Gastrocnemius medialis (tissue), 4 donors: Measurements from ENCODE around the gene RGSL1. TPM values are rescaled to one million over a fixed set of nuclear protein-coding genes. Genes with fewer than 3 reads are reported as not detected.

ENCODE experiments used
- ATAC-seq, 2 donors: fragments of 150-250 bp; one replicate each; pipeline ENCODE4 v1.9.1; 2016
- DNase-seq, 2 donors: peaks; one replicate each; pipeline ENCODE4 v3.0.0-alpha.2; 2019
- H3K27ac ChIP-seq, 4 donors: fragments of 200-600 bp; sonication (generic); 1 replicate in 1 of 4; 2 replicates in 3 of 4; pipeline ENCODE4 v1.5.1; 2016 to 2018; ENCODE audit warnings: mild to moderate bottlenecking in 2 of 4, moderate library complexity in 1 of 4
- H3K27me3 ChIP-seq, 3 donors: fragments of 200-600 bp; sonication (generic) in 2 of 3; 1 replicate in 1 of 3; 2 replicates in 2 of 3; pipeline versions ENCODE4 v1.5.1 to v1.6.0; 2016 to 2019; ENCODE audit warnings: mild to moderate bottlenecking in 1 of 3, moderate library complexity in 1 of 3
- H3K36me3 ChIP-seq, 2 donors: fragments of 200-600 bp; sonication (generic) in 1 of 2; one replicate each; pipeline ENCODE4 v1.5.1; 2017 to 2018
- H3K4me1 ChIP-seq, 2 donors: fragments of 200-600 bp; sonication (generic) in 1 of 2; one replicate each; pipeline ENCODE4 v1.5.1; 2016 to 2017; ENCODE audit warnings: mild to moderate bottlenecking in 2 of 2
- H3K4me3 ChIP-seq, 4 donors: fragments of 200-600 bp; sonication (generic) in 3 of 4; 1 replicate in 1 of 4; 2 replicates in 3 of 4; pipeline ENCODE4 v1.5.1; 2016 to 2019; ENCODE audit warnings: mild to moderate bottlenecking in 2 of 4
- H3K9me3 ChIP-seq, 3 donors: fragments of 200-600 bp; sonication (generic) in 2 of 3; 1 replicate in 1 of 3; 2 replicates in 2 of 3; pipeline ENCODE4 v1.5.1; 2016 to 2019
- POLR2A ChIP-seq, 2 donors: fragments of 450-650 bp; IDR thresholded peaks; one replicate each; pipeline ENCODE4 v1.6.1; 2017; ENCODE audit warnings: antibody characterized with exemption in 2 of 2, mild to moderate bottlenecking in 2 of 2, moderate library complexity in 2 of 2
- in situ Hi-C, 4 donors: fragments of 200-750 bp; cut with MboI; loops; one replicate each; pipeline versions ENCODE4 v1.15.0 to v1.8.0; 2017; ENCODE audit warnings: low sequenced_read_pairs in 4 of 4
- intact Hi-C: fragments of 100-400 bp; cut with DNase I; formaldehyde crosslinking; loops from one replicate; pipeline ENCODE4 v1.15.1; 2023; ENCODE audit warnings: low total_unique reads
- total RNA-seq, 4 donors: library from RNA; depleted of rRNA; stranded (reverse); fragments of >200 nt; gene quantifications; one replicate each; pipeline versions ENCODE4 v1.1.0 to v1.2.3, GENCODE V29; 2016
- TF ChIP-seq, protein P1 (sequence below), 5 experiments: fragments of 450-650 bp in 3 of 5; fragments of 200-600 bp in 2 of 5; sonication (generic) in 2 of 5; IDR thresholded peaks in 4 of 5; conservative IDR thresholded peaks in 1 of 5; 1 replicate in 4 of 5; 2 replicates in 1 of 5; pipeline ENCODE4 v1.5.1; 2016 to 2019; ENCODE audit warnings: antibody characterized with exemption in 5 of 5, mild to moderate bottlenecking in 3 of 5, moderate library complexity in 3 of 5

RGSL1 gene
- total RNA-seq, 4 donors from 2014 or later, result not detected

- ATAC-seq, result no peak
- TF ChIP-seq POLR2A (IDR thresholded peaks at IDR 0.05), result no peak
- TF ChIP-seq, protein P1, sequence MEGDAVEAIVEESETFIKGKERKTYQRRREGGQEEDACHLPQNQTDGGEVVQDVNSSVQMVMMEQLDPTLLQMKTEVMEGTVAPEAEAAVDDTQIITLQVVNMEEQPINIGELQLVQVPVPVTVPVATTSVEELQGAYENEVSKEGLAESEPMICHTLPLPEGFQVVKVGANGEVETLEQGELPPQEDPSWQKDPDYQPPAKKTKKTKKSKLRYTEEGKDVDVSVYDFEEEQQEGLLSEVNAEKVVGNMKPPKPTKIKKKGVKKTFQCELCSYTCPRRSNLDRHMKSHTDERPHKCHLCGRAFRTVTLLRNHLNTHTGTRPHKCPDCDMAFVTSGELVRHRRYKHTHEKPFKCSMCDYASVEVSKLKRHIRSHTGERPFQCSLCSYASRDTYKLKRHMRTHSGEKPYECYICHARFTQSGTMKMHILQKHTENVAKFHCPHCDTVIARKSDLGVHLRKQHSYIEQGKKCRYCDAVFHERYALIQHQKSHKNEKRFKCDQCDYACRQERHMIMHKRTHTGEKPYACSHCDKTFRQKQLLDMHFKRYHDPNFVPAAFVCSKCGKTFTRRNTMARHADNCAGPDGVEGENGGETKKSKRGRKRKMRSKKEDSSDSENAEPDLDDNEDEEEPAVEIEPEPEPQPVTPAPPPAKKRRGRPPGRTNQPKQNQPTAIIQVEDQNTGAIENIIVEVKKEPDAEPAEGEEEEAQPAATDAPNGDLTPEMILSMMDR (IDR thresholded peaks at IDR 0.05 in 4 of 5, conservative IDR thresholded peaks at IDR 0.05 in 1 of 5), result no peak
- Histone ChIP-seq H3K36me3 (no peaks in the 10 kb centered on the region), H3K27me3 (no peaks in the 10 kb centered on the region), H3K27ac (no peak overlapping the region), H3K4me1 (no peaks in the 10 kb centered on the region), H3K4me3 (no peak overlapping the region), H3K9me3 (no peaks in the 10 kb centered on the region)
- intact Hi-C loops (no loop called here), in situ Hi-C loops (no loop called here)
- no peak for DNase-seq
These were observed 99.4 kb downstream of the RGSL1 start for GRCh38 chr1:182549346-182549745.

DNA sequence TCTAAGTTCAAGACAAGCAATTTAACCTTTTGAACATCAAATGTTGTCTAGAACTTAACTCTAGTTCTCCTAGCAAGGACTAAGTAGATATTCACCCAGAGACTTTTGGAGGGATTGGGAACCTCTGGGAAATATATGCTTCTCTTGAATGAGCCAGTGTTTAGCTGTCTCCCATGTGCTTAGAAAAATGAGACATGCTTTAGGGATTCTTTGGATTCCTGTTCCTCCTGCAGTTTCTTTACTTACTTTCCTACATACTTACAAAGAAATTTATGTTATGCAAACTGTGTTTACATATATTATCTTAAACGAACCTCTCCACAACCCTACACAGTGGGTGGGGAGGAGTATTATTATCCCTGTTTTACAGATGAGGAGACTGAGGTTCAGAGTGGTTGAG lies 99.9 kb downstream of the RGSL1 start:
- TF ChIP-seq POLR2A (IDR thresholded peaks at IDR 0.05), result no peak
- TF ChIP-seq, protein P1 (IDR thresholded peaks at IDR 0.05 in 4 of 5, conservative IDR thresholded peaks at IDR 0.05 in 1 of 5), result no peak
- Histone ChIP-seq H3K4me1 (no peaks in the 10 kb centered on the region), H3K4me3 (no peak overlapping the region), H3K9me3 (no peaks in the 10 kb centered on the region), H3K27me3 (no peaks in the 10 kb centered on the region), H3K27ac (no peak overlapping the region), H3K36me3 (no peaks in the 10 kb centered on the region)
- intact Hi-C loops, result no loop called here
- DNase-seq (no peak), ATAC-seq (no peak)
- in situ Hi-C loops, result no loop called here

- H3K27ac ChIP-seq, result no peak overlapping the region
- intact Hi-C loops, result no loop called here
- no peak for ATAC-seq
- no peak for TF ChIP-seq POLR2A (IDR thresholded peaks at IDR 0.05)
- TF ChIP-seq, protein P1 (IDR thresholded peaks at IDR 0.05 in 4 of 5, conservative IDR thresholded peaks at IDR 0.05 in 1 of 5), result no peak
- no peaks in the 10 kb centered on the region for H3K4me1 ChIP-seq
- no peaks in the 10 kb centered on the region for H3K27me3 ChIP-seq
- no peaks in the 10 kb centered on the region for H3K9me3 ChIP-seq
- no peak overlapping the region for H3K4me3 ChIP-seq
- in situ Hi-C loops, result no loop called here
- no peak for DNase-seq
- no peaks in the 10 kb centered on the region for H3K36me3 ChIP-seq
These were observed 102.6 kb downstream of the RGSL1 start for GRCh38 chr1:182552527-182552926.

GRCh38 chr1:182555493-182555892 lies 105.5 kb downstream of the RGSL1 start:
- H3K36me3 ChIP-seq, result no peaks in the 10 kb centered on the region
- intact Hi-C loops, result no loop called here
- DNase-seq, result no peak
- in situ Hi-C loops, result no loop called here
- H3K27me3 ChIP-seq, result no peaks in the 10 kb centered on the region
- H3K9me3 ChIP-seq, result no peaks in the 10 kb centered on the region
- ATAC-seq, result no peak
- no peak overlapping the region for H3K4me3 ChIP-seq
- no peak overlapping the region for H3K27ac ChIP-seq
- TF ChIP-seq POLR2A (IDR thresholded peaks at IDR 0.05), result no peak
- H3K4me1 ChIP-seq, result no peaks in the 10 kb centered on the region

GRCh38 chr1:182556279-182556678 lies 106.3 kb downstream of the RGSL1 start:
- ATAC-seq (peak in 1 of 2 donors; percentile 18), DNase-seq (no peak)
- intact Hi-C loops (no loop called here), in situ Hi-C loops (no loop called here)
- Histone ChIP-seq H3K4me1 (no peaks in the 10 kb centered on the region), H3K4me3 (no peak overlapping the region), H3K27ac (no peak overlapping the region), H3K9me3 (no peaks in the 10 kb centered on the region), H3K36me3 (no peaks in the 10 kb centered on the region), H3K27me3 (no peaks in the 10 kb centered on the region)
- TF ChIP-seq POLR2A (IDR thresholded peaks at IDR 0.05), result no peak
- TF ChIP-seq, protein P1 (IDR thresholded peaks at IDR 0.05 in 4 of 5, conservative IDR thresholded peaks at IDR 0.05 in 1 of 5), result no peak
